HepG2 (cell line): Measurements from ENCODE around the gene CHN2. TPM values are rescaled to one million over a fixed set of nuclear protein-coding genes. Genes with fewer than 3 reads are reported as not detected.

Experiments used
- ARHGAP35 ChIP-seq: sonication (generic); formaldehyde crosslinking; IDR thresholded peaks from 2 replicates; pipeline ENCODE4 v1.9.0; 2022; ENCODE audit warnings: mild to moderate bottlenecking, inconsistent platforms, moderate library complexity, missing genetic modification reagents, borderline replicate concordance
- BCL6 ChIP-seq: IDR thresholded peaks from 2 replicates; pipeline ENCODE4 v1.6.1; 2016; ENCODE audit warnings: missing genetic modification reagents, missing compliant biosample characterization
- GATAD2A ChIP-seq: IDR thresholded peaks from 2 replicates; pipeline ENCODE4 v1.6.1; 2016
- GTF3A ChIP-seq: sonication (generic); formaldehyde crosslinking; conservative IDR thresholded peaks from 2 replicates; pipeline ENCODE4 v1.4.0; 2020; ENCODE audit warnings: mild to moderate bottlenecking, missing genetic modification reagents
- HOXA7 ChIP-seq: sonication (generic); formaldehyde crosslinking; IDR thresholded peaks from 2 replicates; pipeline ENCODE4 v1.8.1; 2022; ENCODE audit warnings: mild to moderate bottlenecking, missing genetic modification reagents, moderate library complexity
- HOXA9 ChIP-seq: sonication (generic); formaldehyde crosslinking; IDR thresholded peaks from 2 replicates; pipeline ENCODE4 v1.8.1; 2022; ENCODE audit warnings: missing genetic modification reagents, mild to moderate bottlenecking, moderate library complexity, borderline replicate concordance
- IRX3 ChIP-seq: sonication (generic); formaldehyde crosslinking; IDR thresholded peaks from 2 replicates; pipeline ENCODE4 v1.8.1; 2023; ENCODE audit warnings: mild to moderate bottlenecking, low read depth, missing genetic modification reagents, borderline replicate concordance
- ISL2 ChIP-seq: sonication (generic); formaldehyde crosslinking; IDR thresholded peaks from 2 replicates; pipeline ENCODE4 v1.5.0; 2020; ENCODE audit warnings: missing genetic modification reagents
- JARID2 ChIP-seq: sonication (generic); formaldehyde crosslinking; IDR thresholded peaks from 2 replicates; pipeline ENCODE4 v1.8.1; 2023; ENCODE audit warnings: missing genetic modification reagents, inconsistent platforms; ENCODE audit not compliant: insufficient replicate concordance
- JUN ChIP-seq: sonication (generic); formaldehyde crosslinking; IDR thresholded peaks from 2 replicates; pipeline ENCODE4 v1.4.0; 2020; ENCODE audit warnings: mild to moderate bottlenecking, missing genetic modification reagents
- MEIS2 ChIP-seq: sonication (generic); formaldehyde crosslinking; IDR thresholded peaks from 2 replicates; pipeline ENCODE4 v1.9.0; 2021; ENCODE audit warnings: mild to moderate bottlenecking, missing genetic modification reagents
- MLLT10 ChIP-seq: sonication (generic); formaldehyde crosslinking; IDR thresholded peaks from 2 replicates; pipeline ENCODE4 v1.4.0; 2020; ENCODE audit warnings: missing genetic modification reagents
- NCOA2 ChIP-seq: sonication (generic); formaldehyde crosslinking; IDR thresholded peaks from 2 replicates; pipeline ENCODE4 v1.8.0; 2022; ENCODE audit warnings: inconsistent platforms
- NFIB ChIP-seq: sonication (generic); formaldehyde crosslinking; IDR thresholded peaks from 2 replicates; pipeline ENCODE4 v1.9.0; 2021; ENCODE audit warnings: missing genetic modification reagents, mild to moderate bottlenecking, borderline replicate concordance
- NKX3-1 ChIP-seq: sonication (generic); formaldehyde crosslinking; IDR thresholded peaks from 2 replicates; pipeline ENCODE4 v1.5.0; 2020; ENCODE audit warnings: missing genetic modification reagents
- NR3C1 ChIP-seq: sonication (generic); formaldehyde crosslinking; IDR thresholded peaks from 2 replicates; pipeline ENCODE4 v1.4.0; 2020; ENCODE audit warnings: missing genetic modification reagents
- PHF20 ChIP-seq: sonication (generic); formaldehyde crosslinking; IDR thresholded peaks from 2 replicates; pipeline ENCODE4 v1.5.0; 2020; ENCODE audit warnings: mild to moderate bottlenecking, missing genetic modification reagents
- RARG ChIP-seq: sonication (generic); formaldehyde crosslinking; IDR thresholded peaks from 2 replicates; pipeline ENCODE4 v1.4.0; 2020; ENCODE audit warnings: low read depth, mild to moderate bottlenecking, missing genetic modification reagents
- SMYD3 ChIP-seq: sonication (generic); formaldehyde crosslinking; IDR thresholded peaks from 2 replicates; pipeline ENCODE4 v1.8.1; 2023; ENCODE audit warnings: mild to moderate bottlenecking, missing genetic modification reagents
- SOX6 ChIP-seq, 2 experiments: fragments of 450-650 bp in 1 of 2; sonication (generic) in 1 of 2; formaldehyde crosslinking in 1 of 2; IDR thresholded peaks; 2 replicates each; pipeline versions ENCODE4 v1.4.0 to v1.6.1; 2017 to 2020; ENCODE audit warnings: antibody characterized with exemption in 1 of 2, mild to moderate bottlenecking in 1 of 2, missing genetic modification reagents in 1 of 2
- ZC3H13 ChIP-seq: sonication (generic); formaldehyde crosslinking; IDR thresholded peaks from 2 replicates; pipeline ENCODE4 v1.8.1; 2023; ENCODE audit warnings: mild to moderate bottlenecking, missing genetic modification reagents, moderate library complexity
- ZKSCAN1 ChIP-seq: fragments of 150-350 bp; IDR thresholded peaks from 2 replicates; pipeline ENCODE4 v1.6.1; 2014; ENCODE audit warnings: low read length
- ZNF235 ChIP-seq: sonication (generic); formaldehyde crosslinking; IDR thresholded peaks from 2 replicates; pipeline ENCODE4 v1.8.1; 2023; ENCODE audit warnings: mild to moderate bottlenecking, missing genetic modification reagents, borderline replicate concordance
- ZNF607 ChIP-seq: sonication (generic); formaldehyde crosslinking; IDR thresholded peaks from 2 replicates; pipeline ENCODE4 v1.5.1; 2020; ENCODE audit warnings: missing genetic modification reagents, mild to moderate bottlenecking, borderline replicate concordance
- polyA plus RNA-seq, 8 experiments: library from polyadenylated mRNA; depleted of rRNA in 3 of 8; stranded (reverse) in 7 of 8; unstranded in 1 of 8; fragments of >200 nt; fragmentation: Illumina TruSeq in 4 of 8; extraction: Trizol in 4 of 8; gene quantifications; 2 replicates each; pipeline versions ENCODE4 v1.2.1 to v1.2.3, GENCODE V29; 2011 to 2016; ENCODE audit warnings: low read depth in 4 of 8, missing spikeins in 1 of 8, mixed read lengths in 1 of 8; ENCODE audit not compliant: insufficient read depth in 1 of 8
- total RNA-seq, 5 experiments: library from RNA; depleted of rRNA; stranded (reverse); fragments of >200 nt; fragmentation: Illumina TruSeq; extraction: Trizol; gene quantifications; 2 replicates each; pipeline ENCODE4 v1.2.3, GENCODE V29; 2016; ENCODE audit warnings: low read depth in 1 of 5
- TF ChIP-seq, protein P1 (sequence below): sonication (generic); formaldehyde crosslinking; IDR thresholded peaks from 2 replicates; pipeline ENCODE4 v1.5.0; 2020; ENCODE audit warnings: mild to moderate bottlenecking, missing genetic modification reagents
- TF ChIP-seq, protein P2 (sequence below): sonication (generic); formaldehyde crosslinking; IDR thresholded peaks from 2 replicates; pipeline ENCODE4 v1.5.0; 2020; ENCODE audit warnings: missing genetic modification reagents, mild to moderate bottlenecking, borderline replicate concordance
- TF ChIP-seq, protein P3 (sequence below), 2 experiments: sonication (generic) in 1 of 2; formaldehyde crosslinking in 1 of 2; IDR thresholded peaks; 2 replicates each; pipeline versions ENCODE4 v1.5.1 to v1.6.1; 2011 to 2020; ENCODE audit warnings: borderline replicate concordance in 1 of 2, low read depth in 1 of 2, low read length in 1 of 2, mild to moderate bottlenecking in 1 of 2, missing genetic modification reagents in 1 of 2, moderate library complexity in 1 of 2

The CHN2 gene
- total and polyA plus RNA-seq, 2 of the 13 experiments (the other 11 are each of a cell fraction or from before 2014, with no cell fraction given): 23.5 to 30.5 TPM

DNA sequence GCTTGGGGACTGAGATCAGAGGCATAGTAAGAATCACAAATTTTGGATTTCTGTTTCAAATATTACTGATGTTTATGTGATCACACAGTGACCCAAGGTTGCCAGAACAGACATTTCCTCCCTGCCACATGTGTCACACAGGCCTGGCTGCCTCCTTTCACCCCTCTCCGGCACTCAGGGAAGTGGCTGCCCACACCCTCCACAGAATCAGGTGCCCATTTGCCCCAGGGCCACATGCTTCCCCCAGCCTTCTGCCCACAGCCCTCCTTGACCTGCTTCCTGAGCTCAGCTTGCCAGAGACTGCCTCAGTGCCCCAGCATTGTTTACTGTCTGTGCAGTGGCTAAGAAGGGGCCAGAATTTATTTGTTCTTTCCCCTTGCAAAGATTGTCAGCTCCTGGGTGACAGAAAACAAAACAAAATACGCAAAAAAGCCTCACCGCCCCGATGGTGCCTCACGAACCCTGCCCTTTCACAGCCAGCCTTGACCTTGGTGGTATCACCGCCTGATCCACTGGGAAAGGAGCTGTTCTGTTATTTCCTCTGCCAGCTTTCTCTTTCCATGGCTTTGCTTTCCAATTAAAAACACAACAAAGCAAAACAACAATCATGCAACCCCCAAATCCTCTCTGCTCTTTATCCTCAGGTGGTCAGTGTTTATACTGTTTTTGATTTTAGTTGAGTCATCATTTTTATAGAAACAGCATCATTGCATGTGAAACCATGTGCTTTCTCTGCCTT is 52.8 kb downstream of the CHN2 start (continued):
- TF ChIP-seq IRX3 (CRISPR knock-in tag) (no peak), NFIB (CRISPR knock-in tag) (no peak), SMYD3 (CRISPR knock-in tag) (no peak), MLLT10 (CRISPR knock-in tag) (no peak), RARG (CRISPR knock-in tag) (no peak), ZNF235 (CRISPR knock-in tag) (no peak), ZC3H13 (CRISPR knock-in tag) (no peak), NR3C1 (CRISPR knock-in tag) (no peak), SOX6 (IDR thresholded peaks at IDR 0.05) (no peak), SOX6 (CRISPR knock-in tag; IDR thresholded peaks at IDR 0.05) (peak; percentile 77), PHF20 (no peak), BCL6 (CRISPR knock-in tag) (0 out of 2 replicates have a peak, but pooled peaks have one; percentile 55), HOXA9 (no peak), GTF3A (no peak), JARID2 (no peak), ISL2 (CRISPR knock-in tag) (peak; percentile 38; the same call in 1 of the 2 replicates), HOXA7 (CRISPR knock-in tag) (no peak), NCOA2 (peak; percentile 50; the same call in 1 of the 2 replicates), NKX3-1 (CRISPR knock-in tag) (no peak), ZKSCAN1 (no peak), ARHGAP35 (CRISPR knock-in tag) (no peak), GATAD2A (peak; percentile 82), ZNF607 (CRISPR knock-in tag) (no peak), MEIS2 (peak; percentile 59; the same call in 1 of the 2 replicates), JUN (no peak)
- TF ChIP-seq, protein P1, sequence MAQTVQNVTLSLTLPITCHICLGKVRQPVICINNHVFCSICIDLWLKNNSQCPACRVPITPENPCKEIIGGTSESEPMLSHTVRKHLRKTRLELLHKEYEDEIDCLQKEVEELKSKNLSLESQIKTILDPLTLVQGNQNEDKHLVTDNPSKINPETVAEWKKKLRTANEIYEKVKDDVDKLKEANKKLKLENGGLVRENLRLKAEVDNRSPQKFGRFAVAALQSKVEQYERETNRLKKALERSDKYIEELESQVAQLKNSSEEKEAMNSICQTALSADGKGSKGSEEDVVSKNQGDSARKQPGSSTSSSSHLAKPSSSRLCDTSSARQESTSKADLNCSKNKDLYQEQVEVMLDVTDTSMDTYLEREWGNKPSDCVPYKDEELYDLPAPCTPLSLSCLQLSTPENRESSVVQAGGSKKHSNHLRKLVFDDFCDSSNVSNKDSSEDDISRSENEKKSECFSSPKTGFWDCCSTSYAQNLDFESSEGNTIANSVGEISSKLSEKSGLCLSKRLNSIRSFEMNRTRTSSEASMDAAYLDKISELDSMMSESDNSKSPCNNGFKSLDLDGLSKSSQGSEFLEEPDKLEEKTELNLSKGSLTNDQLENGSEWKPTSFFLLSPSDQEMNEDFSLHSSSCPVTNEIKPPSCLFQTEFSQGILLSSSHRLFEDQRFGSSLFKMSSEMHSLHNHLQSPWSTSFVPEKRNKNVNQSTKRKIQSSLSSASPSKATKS: no peak
- TF ChIP-seq, protein P2, sequence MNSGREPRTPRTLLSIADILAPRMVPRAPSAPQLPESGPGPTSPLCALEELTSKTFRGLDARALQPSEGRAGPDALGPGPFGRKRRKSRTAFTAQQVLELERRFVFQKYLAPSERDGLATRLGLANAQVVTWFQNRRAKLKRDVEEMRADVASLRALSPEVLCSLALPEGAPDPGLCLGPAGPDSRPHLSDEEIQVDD (CRISPR knock-in tag): no peak
- TF ChIP-seq, protein P3, sequence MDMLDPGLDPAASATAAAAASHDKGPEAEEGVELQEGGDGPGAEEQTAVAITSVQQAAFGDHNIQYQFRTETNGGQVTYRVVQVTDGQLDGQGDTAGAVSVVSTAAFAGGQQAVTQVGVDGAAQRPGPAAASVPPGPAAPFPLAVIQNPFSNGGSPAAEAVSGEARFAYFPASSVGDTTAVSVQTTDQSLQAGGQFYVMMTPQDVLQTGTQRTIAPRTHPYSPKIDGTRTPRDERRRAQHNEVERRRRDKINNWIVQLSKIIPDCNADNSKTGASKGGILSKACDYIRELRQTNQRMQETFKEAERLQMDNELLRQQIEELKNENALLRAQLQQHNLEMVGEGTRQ (IDR thresholded peaks at IDR 0.05; ENCODE audit: low read depth, low read length): no peak
- TF ChIP-seq, protein P3 (CRISPR knock-in tag; IDR thresholded peaks at IDR 0.05; ENCODE audit: borderline replicate concordance): no peak
